B cell (primary cell): ENCODE results near the gene FTO.

Experiments used
- CTCF ChIP-seq: fragments of 200-600 bp; IDR thresholded peaks from one replicate; pipeline ENCODE4 v1.8.0; 2022; ENCODE audit warnings: antibody characterized with exemption, mild to moderate bottlenecking
- EZH2 ChIP-seq: IDR thresholded peaks from 2 replicates; pipeline ENCODE4 v1.6.1; 2012; ENCODE audit warnings: borderline replicate concordance, low read depth, mild to moderate bottlenecking, moderate library complexity, low read length; ENCODE audit not compliant: insufficient read depth, poor library complexity, severe bottlenecking

DNA sequence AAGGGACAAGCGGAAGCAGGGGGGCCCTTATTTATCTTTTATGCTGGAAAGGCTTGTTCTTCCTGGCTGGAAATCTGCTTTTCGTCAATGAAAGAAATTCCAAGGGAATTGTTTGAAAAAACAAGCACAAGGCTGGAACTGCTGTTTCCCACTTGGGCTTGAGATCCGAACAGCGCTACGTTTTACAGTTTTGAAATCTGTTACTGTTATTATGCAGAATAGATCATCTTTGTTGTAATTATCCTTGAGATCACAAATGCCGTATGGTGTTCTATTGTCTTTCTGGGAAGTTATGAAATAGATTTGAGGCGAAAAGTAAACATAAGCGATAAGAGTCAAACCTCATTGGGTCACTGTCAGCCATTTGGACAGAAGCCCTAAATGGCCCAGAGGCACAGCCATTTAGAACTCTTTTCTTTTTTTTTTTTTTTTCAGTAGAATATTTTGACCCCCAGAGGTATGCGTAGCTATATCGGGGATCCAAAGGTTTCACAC is 359.4 kb downstream of the FTO start:
- TF ChIP-seq CTCF = no peak
- no peak for TF ChIP-seq EZH2
